Testis (tissue), 3 donors: ENCODE measurements around the gene WIPF3. TPM values are rescaled to one million over a fixed set of nuclear protein-coding genes. Genes with fewer than 3 reads are reported as not detected.

ENCODE experiments used
- DNase-seq: peaks from one replicate; pipeline ENCODE4 v3.0.0-alpha.2; 2019
- H3K27ac ChIP-seq, 2 donors: fragments of 200-600 bp; sonication (generic); one replicate each; pipeline ENCODE4 v1.5.1; 2019
- H3K27me3 ChIP-seq: fragments of 200-600 bp; sonication (generic); one replicate; pipeline ENCODE4 v1.5.1; 2019
- H3K36me3 ChIP-seq: fragments of 200-600 bp; sonication (generic); one replicate; pipeline ENCODE4 v1.5.1; 2017; ENCODE audit warnings: low read depth; ENCODE audit errors: missing control alignments
- H3K4me1 ChIP-seq: fragments of 200-600 bp; sonication (generic); one replicate; pipeline ENCODE4 v1.5.1; 2019
- H3K4me3 ChIP-seq, 2 donors: fragments of 200-600 bp; sonication (generic); one replicate each; pipeline ENCODE4 v1.5.1; 2017 to 2019
- H3K9me3 ChIP-seq: fragments of 200-600 bp; sonication (generic); one replicate; pipeline ENCODE4 v1.5.1; 2017
- POLR2A ChIP-seq: fragments of 450-650 bp; IDR thresholded peaks from one replicate; pipeline ENCODE4 v1.6.1; 2017; ENCODE audit warnings: antibody characterized with exemption, mild to moderate bottlenecking, moderate library complexity
- WGBS, 2 donors: methylation state at CpG; one replicate each; pipeline ENCODE4 v1.1.5; 2018; 5-methylcytosine and 5-hydroxymethylcytosine counted together
- intact Hi-C: fragments of 100-400 bp; cut with DNase I; formaldehyde crosslinking; loops from one replicate; pipeline ENCODE4 v1.15.1; 2023; ENCODE audit warnings: low total_unique reads
- polyA plus RNA-seq: library from polyadenylated mRNA; stranded (reverse); fragments of 350-450 nt; fragmentation: Illumina TruSeq; extraction: RNeasy Lipid Tissue Mini Kit (QIAGEN cat#74804); gene quantifications from one replicate; pipeline ENCODE4 v1.2.3, GENCODE V29; 2014; ENCODE audit warnings: low read depth, low replicate concordance; ENCODE audit not compliant: insufficient read depth
- small RNA-seq, 2 donors: library from RNA; depleted of rRNA; stranded (forward); fragments of <200 nt; gene quantifications; one replicate each; pipeline ENCODE3, GENCODE V24; 2016
- total RNA-seq, 2 donors: library from RNA; depleted of rRNA; stranded (reverse); fragments of >200 nt; gene quantifications; one replicate each; pipeline ENCODE4 v1.2.3, GENCODE V29; 2016
- TF ChIP-seq, protein P1 (sequence below), 3 experiments: fragments of 450-650 bp in 2 of 3; fragments of 200-600 bp in 1 of 3; sonication (generic) in 1 of 3; IDR thresholded peaks; one replicate each; pipeline ENCODE4 v1.5.1; 2016 to 2019; ENCODE audit warnings: antibody characterized with exemption in 3 of 3, mild to moderate bottlenecking in 2 of 3, moderate library complexity in 1 of 3

Gene WIPF3
- total and polyA plus RNA-seq, 3 donors from 2014 or later: 42.7 to 110 (median 80.7) TPM

DNA sequence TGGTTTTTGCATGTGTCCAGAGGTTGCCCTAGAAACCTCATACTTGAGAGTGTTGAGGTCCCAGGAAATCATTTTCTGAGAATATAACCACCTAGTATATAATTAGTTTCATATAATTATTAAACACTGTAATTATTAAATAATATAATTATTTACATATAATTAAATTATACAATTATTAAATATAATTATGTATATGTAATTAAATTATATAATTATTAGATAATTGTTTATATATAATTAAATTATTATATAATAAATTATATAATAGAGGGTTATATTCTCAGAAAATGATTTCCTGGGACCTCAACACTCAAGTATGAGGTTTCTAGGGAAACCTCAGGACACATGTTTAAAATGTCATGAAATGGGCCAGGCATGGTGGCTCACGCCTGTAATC lies 155.7 kb downstream of the WIPF3 start:
- TF ChIP-seq, protein P1, sequence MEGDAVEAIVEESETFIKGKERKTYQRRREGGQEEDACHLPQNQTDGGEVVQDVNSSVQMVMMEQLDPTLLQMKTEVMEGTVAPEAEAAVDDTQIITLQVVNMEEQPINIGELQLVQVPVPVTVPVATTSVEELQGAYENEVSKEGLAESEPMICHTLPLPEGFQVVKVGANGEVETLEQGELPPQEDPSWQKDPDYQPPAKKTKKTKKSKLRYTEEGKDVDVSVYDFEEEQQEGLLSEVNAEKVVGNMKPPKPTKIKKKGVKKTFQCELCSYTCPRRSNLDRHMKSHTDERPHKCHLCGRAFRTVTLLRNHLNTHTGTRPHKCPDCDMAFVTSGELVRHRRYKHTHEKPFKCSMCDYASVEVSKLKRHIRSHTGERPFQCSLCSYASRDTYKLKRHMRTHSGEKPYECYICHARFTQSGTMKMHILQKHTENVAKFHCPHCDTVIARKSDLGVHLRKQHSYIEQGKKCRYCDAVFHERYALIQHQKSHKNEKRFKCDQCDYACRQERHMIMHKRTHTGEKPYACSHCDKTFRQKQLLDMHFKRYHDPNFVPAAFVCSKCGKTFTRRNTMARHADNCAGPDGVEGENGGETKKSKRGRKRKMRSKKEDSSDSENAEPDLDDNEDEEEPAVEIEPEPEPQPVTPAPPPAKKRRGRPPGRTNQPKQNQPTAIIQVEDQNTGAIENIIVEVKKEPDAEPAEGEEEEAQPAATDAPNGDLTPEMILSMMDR (IDR thresholded peaks at IDR 0.05): no peak
- no peak for TF ChIP-seq POLR2A
- peaks cover 4% of the 10 kb centered on the region for H3K4me1 ChIP-seq
- no peak overlapping the region for H3K27ac ChIP-seq
- intact Hi-C loops: no loop called here
- no peak overlapping the region for H3K4me3 ChIP-seq
- no peak for DNase-seq
- no peaks in the 10 kb centered on the region for H3K36me3 ChIP-seq
- H3K27me3 ChIP-seq: no peaks in the 10 kb centered on the region
- H3K9me3 ChIP-seq: no peaks in the 10 kb centered on the region
- 89 to 95% methylated on average over 1 of the region's 1 CpG for WGBS, 2 donors

DNA sequence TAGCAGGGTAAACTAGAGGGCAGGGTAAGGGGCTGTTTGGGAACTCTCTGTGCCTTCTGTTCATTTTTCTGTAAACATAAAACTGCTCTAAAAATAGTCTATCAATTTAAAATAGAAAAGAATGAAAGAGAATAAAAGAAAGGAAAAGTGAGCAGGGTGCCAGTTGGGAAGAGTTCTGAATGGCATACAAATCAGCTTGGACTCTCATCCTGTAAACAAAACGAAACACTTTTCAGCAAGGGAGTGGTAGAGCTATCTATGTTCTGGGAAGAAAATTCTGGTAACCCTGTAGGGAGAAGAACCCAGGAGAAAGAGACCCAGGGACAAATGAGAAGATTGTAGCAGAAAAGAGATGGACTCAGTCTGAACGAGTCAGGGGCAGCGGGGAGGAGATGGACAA lies 158.7 kb downstream of the WIPF3 start:
- no peaks in the 10 kb centered on the region for H3K36me3 ChIP-seq
- H3K27ac ChIP-seq: no peak overlapping the region
- no peaks in the 10 kb centered on the region for H3K9me3 ChIP-seq
- no peak overlapping the region for H3K4me3 ChIP-seq
- whole genome bisulfite sequencing, 2 donors: 56 to 58% methylated on average over 3 of the region's 3 CpGs
- intact Hi-C loops: no loop called here
- TF ChIP-seq POLR2A: no peak
- TF ChIP-seq, protein P1 (IDR thresholded peaks at IDR 0.05): no peak
- peaks cover 4% of the 10 kb centered on the region for H3K4me1 ChIP-seq
- no peaks in the 10 kb centered on the region for H3K27me3 ChIP-seq
- no peak for DNase-seq

Small RNA genes within 50 kb of the gene (small RNA-seq; reads per million reads assigned to genes)
- gene RF01210: 0 reads per million in 2 donors

Other genes with a start within 250 kb of the WIPF3 start
- gene PRR15, start 242.7 kb upstream of the WIPF3 start, total RNA-seq: under 1 TPM in 1 of 2 donors, not detected in 1; 0.71 TPM
- gene PRR15, start 242.7 kb upstream of the WIPF3 start, polyA plus RNA-seq: 2.2 TPM
- 100 to 1,000 TPM in 1 of 2 donors, 10 to 100 TPM in 1; 78.0 to 107 TPM for gene SCRN1, start 183.3 kb downstream of the WIPF3 start, total RNA-seq
- 56.8 TPM for gene SCRN1, start 183.3 kb downstream of the WIPF3 start, polyA plus RNA-seq
- 1 to 10 TPM; 7.3 to 8.8 TPM for gene FKBP14, start 220.2 kb downstream of the WIPF3 start, total RNA-seq
- 7.8 TPM for gene FKBP14, start 220.2 kb downstream of the WIPF3 start, polyA plus RNA-seq
- gene PLEKHA8, start 221.9 kb downstream of the WIPF3 start, total RNA-seq: 10 to 100 TPM; 11.0 to 14.5 TPM
- 7.1 TPM for gene PLEKHA8, start 221.9 kb downstream of the WIPF3 start, polyA plus RNA-seq